Measurements from ENCODE around the gene DDX1. TPM values are rescaled to one million over a fixed set of nuclear protein-coding genes. Genes with fewer than 3 reads are reported as not detected.

The DDX1 gene
- total and polyA plus RNA-seq, 7 donors = 116 to 166 (median 132) TPM

DNA sequence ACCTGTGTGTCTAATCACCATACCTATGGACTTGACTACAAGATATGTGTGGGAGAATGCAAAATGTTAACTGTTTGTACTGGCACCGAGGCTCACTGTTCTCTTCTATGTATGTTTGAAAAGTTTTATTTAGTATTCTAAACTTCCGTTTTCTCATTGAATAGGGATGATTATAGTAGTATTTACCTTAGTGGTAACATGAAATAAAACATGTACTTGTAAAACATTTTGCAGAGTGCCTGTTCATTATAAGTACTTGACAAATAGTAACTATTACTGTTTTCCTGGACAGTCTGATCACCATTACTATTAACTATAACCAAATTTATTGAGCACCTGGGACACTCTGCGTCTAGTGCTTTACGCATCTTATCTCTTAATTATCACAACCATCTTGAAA lies 24.8 kb downstream of the DDX1 start:
- no peaks in the 10 kb centered on the region for H3K9me3 ChIP-seq
- DNase-seq (no peak), ATAC-seq (no peak)
- TF ChIP-seq, protein P1, sequence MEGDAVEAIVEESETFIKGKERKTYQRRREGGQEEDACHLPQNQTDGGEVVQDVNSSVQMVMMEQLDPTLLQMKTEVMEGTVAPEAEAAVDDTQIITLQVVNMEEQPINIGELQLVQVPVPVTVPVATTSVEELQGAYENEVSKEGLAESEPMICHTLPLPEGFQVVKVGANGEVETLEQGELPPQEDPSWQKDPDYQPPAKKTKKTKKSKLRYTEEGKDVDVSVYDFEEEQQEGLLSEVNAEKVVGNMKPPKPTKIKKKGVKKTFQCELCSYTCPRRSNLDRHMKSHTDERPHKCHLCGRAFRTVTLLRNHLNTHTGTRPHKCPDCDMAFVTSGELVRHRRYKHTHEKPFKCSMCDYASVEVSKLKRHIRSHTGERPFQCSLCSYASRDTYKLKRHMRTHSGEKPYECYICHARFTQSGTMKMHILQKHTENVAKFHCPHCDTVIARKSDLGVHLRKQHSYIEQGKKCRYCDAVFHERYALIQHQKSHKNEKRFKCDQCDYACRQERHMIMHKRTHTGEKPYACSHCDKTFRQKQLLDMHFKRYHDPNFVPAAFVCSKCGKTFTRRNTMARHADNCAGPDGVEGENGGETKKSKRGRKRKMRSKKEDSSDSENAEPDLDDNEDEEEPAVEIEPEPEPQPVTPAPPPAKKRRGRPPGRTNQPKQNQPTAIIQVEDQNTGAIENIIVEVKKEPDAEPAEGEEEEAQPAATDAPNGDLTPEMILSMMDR (IDR thresholded peaks at IDR 0.05) = no peak
- H3K36me3 ChIP-seq (ENCODE audit: insufficient read depth in 1 of 2, low read depth in 1 of 2) = peaks cover 0 to 84% of the 10 kb centered on the region in 2 donors
- intact Hi-C loops (cut with DNase I) = no loop called here
- no peak overlapping the region for H3K27ac ChIP-seq
- H3K4me1 ChIP-seq = no peaks in the 10 kb centered on the region
- 92 to 99% (median 99%) methylated on average over 4 of the region's 4 CpGs for WGBS, 3 donors
- H3K4me3 ChIP-seq = no peak overlapping the region
- H3K27me3 ChIP-seq (ENCODE audit: insufficient read depth in 3 of 3, low read length in 2 of 3) = no peaks in the 10 kb centered on the region

DNA sequence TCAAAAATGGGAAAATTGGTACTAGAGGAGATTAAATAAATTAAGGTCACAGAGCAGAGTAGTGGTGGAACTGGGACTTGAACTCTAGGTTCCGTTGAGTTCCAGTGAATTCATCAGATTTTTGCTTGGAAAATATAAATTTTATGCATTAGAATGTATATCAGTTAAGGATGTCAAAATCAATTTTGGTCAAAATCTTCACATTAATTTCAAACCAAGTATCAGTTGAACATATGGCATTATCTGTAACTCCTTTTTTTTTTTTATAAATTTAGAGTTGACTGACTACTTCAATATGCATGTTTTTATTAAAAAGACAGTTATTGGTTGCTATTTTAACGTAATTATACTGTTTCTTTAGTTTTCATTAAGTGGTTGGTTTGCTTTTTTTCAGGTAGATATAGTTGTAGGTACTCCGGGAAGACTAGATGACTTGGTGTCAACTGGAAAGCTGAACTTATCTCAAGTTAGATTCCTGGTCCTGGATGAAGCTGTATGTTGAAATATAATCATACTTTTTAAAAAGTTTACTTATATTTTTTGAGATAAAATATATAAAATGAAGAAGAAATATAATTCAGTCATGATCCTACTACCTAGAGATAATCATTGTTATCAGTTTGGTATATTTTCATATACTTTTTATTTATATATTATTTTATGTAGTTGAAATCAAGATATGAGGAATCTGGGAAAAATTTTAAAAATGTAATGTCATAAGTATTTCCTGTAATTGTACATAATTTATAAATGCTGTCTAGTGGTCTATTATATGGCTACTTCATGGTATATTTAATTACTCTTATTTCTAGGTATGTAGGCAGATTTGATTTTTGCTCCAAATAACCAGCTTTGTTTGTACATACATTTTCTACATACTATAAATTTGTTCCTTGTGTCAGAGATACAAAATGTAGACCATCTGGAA lies 25.4 kb downstream of the DDX1 start:
- H3K4me1 ChIP-seq = no peaks in the 10 kb centered on the region
- TF ChIP-seq, protein P1 (IDR thresholded peaks at IDR 0.05) = no peak
- no peaks in the 10 kb centered on the region for H3K27me3 ChIP-seq (ENCODE audit: insufficient read depth in 3 of 3, low read length in 2 of 3)
- no peaks in the 10 kb centered on the region for H3K9me3 ChIP-seq
- no peak for DNase-seq
- ATAC-seq = no peak
- WGBS, 3 donors = 92 to 98% (median 92%) methylated on average over 3 of the region's 3 CpGs
- H3K36me3 ChIP-seq (ENCODE audit: insufficient read depth in 1 of 2, low read depth in 1 of 2) = peaks cover 0 to 91% of the 10 kb centered on the region in 2 donors
- intact Hi-C loops (cut with DNase I) = no loop called here
- H3K4me3 ChIP-seq = no peak overlapping the region
- no peak overlapping the region for H3K27ac ChIP-seq

DNA sequence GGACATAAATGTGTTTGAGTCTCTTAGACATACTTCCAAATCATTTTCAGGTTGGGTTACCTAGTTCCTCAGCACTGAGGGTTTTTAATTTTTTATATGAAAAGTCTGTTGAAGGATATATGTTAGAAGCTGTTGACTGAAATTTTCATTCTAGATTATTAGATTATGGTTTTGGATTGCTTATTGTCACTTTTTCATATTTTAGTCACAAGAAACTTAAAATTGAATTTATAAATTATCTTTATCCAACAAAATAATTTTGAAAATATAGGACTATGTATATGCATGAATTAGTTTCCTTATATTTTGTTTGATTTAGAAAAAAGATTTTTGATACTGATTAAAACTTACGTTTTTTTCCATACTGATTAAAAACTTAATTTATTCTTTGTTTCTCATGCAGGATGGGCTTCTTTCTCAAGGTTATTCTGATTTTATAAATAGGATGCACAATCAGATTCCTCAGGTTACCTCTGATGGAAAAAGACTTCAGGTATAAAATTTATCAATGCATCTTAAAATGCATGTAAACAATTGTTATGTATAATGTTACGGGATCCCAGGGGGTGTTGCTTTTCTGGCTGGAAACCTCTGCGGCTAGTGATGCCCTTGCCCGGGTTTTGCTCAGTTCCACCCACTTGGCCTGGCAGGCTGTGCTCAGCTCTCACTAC lies 26.2 kb downstream of the DDX1 start:
- no peak overlapping the region for H3K27ac ChIP-seq
- no peak for DNase-seq
- intact Hi-C loops (cut with DNase I) = no loop called here
- no peak for ATAC-seq
- WGBS, 3 donors = 96 to 98% (median 97%) methylated on average over 4 of the region's 4 CpGs
- no peaks in the 10 kb centered on the region for H3K4me1 ChIP-seq
- no peaks in the 10 kb centered on the region for H3K27me3 ChIP-seq (ENCODE audit: insufficient read depth in 3 of 3, low read length in 2 of 3)
- no peak overlapping the region for H3K4me3 ChIP-seq
- TF ChIP-seq, protein P1 (IDR thresholded peaks at IDR 0.05) = no peak
- no peaks in the 10 kb centered on the region for H3K9me3 ChIP-seq
- H3K36me3 ChIP-seq (ENCODE audit: insufficient read depth in 1 of 2, low read depth in 1 of 2) = peaks cover 0 to 99% of the 10 kb centered on the region in 2 donors

DNA sequence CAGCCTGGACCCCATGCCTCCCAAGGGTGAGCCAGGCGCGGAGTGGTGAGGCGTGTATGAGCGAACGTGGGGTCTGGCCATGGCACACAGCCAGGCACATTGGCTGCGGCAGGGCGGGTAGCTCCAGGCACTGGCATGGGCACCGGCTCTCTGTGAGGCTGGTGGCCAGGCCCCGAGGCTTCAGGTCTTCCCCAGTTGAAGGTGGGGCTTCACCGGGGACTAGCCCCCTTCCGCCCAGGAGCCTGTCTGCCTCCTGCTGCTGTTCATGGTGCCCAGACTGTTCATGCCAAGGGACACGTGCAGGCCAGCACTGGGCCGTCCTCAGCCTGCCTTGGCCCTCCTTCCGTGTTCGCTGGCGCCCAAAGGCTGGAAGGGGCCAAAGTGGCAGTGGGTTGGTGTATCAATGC lies 26.8 kb downstream of the DDX1 start:
- 90 to 96% (median 95%) methylated on average over 16 of the region's 16 CpGs for WGBS, 3 donors
- intact Hi-C loops (cut with DNase I) = no loop called here
- H3K27ac ChIP-seq = no peak overlapping the region

More for the DNA sequence above, 26.8 kb downstream of the DDX1 start:
- no peaks in the 10 kb centered on the region for H3K9me3 ChIP-seq
- H3K36me3 ChIP-seq (ENCODE audit: insufficient read depth in 1 of 2, low read depth in 1 of 2) = peaks cover 0 to 99% of the 10 kb centered on the region in 2 donors
- H3K4me3 ChIP-seq = no peak overlapping the region
- no peaks in the 10 kb centered on the region for H3K27me3 ChIP-seq (ENCODE audit: insufficient read depth in 3 of 3, low read length in 2 of 3)
- DNase-seq (no peak), ATAC-seq (no peak)
- TF ChIP-seq, protein P1 (IDR thresholded peaks at IDR 0.05) = no peak
- H3K4me1 ChIP-seq = no peaks in the 10 kb centered on the region

Measured in psoas muscle (tissue), 8 donors.